OCI-LY3 (cell line): ENCODE measurements around the gene ST3GAL4.

Experiments
- EZH2phosphoT487 ChIP-seq: fragments of 200-600 bp; shearing (Covaris generic); IDR thresholded peaks from 2 replicates; pipeline ENCODE4 v1.6.1; 2018; ENCODE audit warnings: antibody characterized with exemption, mixed run types, low read depth
- TF ChIP-seq, protein P1 (sequence below): fragments of 200-600, 300-600 bp; sonication (generic); IDR thresholded peaks from 2 replicates; pipeline ENCODE4 v1.5.1; 2014; ENCODE audit warnings: antibody characterized with exemption, low read length, low read depth

DNA sequence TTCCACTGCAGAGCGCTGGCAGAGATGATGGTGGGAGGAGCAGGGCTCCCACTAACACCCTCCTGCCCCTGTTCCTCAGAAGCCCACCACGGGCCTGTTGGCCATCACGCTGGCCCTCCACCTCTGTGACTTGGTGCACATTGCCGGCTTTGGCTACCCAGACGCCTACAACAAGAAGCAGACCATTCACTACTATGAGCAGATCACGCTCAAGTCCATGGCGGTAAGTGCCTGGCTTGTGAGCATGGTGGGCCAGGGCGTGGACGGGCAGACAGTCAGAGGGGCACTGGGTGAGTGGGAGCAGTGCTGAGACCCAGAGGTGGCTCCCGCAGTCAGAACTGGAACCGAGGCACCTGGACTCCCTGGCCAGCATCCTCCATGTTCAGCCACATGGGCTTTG, 57.9 kb downstream of the ST3GAL4 start:
- TF ChIP-seq, protein P1, sequence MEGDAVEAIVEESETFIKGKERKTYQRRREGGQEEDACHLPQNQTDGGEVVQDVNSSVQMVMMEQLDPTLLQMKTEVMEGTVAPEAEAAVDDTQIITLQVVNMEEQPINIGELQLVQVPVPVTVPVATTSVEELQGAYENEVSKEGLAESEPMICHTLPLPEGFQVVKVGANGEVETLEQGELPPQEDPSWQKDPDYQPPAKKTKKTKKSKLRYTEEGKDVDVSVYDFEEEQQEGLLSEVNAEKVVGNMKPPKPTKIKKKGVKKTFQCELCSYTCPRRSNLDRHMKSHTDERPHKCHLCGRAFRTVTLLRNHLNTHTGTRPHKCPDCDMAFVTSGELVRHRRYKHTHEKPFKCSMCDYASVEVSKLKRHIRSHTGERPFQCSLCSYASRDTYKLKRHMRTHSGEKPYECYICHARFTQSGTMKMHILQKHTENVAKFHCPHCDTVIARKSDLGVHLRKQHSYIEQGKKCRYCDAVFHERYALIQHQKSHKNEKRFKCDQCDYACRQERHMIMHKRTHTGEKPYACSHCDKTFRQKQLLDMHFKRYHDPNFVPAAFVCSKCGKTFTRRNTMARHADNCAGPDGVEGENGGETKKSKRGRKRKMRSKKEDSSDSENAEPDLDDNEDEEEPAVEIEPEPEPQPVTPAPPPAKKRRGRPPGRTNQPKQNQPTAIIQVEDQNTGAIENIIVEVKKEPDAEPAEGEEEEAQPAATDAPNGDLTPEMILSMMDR: no peak
- no peak for TF ChIP-seq EZH2phosphoT487
